PFSK-1 (cell line): ENCODE measurements around the gene SETBP1.

ENCODE experiments used
- POLR2AphosphoS5 ChIP-seq: IDR thresholded peaks from 2 replicates; pipeline ENCODE4 v1.6.1; 2012; ENCODE audit warnings: low read depth, mild to moderate bottlenecking, control low read depth, low read length, moderate library complexity
- REST ChIP-seq, 2 experiments: IDR thresholded peaks; 2 replicates each; pipeline versions ENCODE4 v1.6.1 to v1.8.0; 2011 to 2012; ENCODE audit warnings: low read depth in 2 of 2, low read length in 2 of 2, control low read depth in 1 of 2, inconsistent platforms in 1 of 2, mild to moderate bottlenecking in 1 of 2, moderate library complexity in 1 of 2; ENCODE audit not compliant: insufficient read depth in 1 of 2
- TAF1 ChIP-seq: IDR thresholded peaks from 2 replicates; pipeline ENCODE4 v1.6.1; 2012; ENCODE audit warnings: low read length, control low read depth, borderline replicate concordance; ENCODE audit not compliant: insufficient read depth

GRCh38 chr18:45102863-45103262 is 422.2 kb downstream of the SETBP1 start:
- TF ChIP-seq POLR2AphosphoS5 (no peak), TAF1 (no peak), REST (IDR thresholded peaks at IDR 0.05; ENCODE audit: insufficient read depth in 1 of 2, low read depth in 2 of 2, low read length in 2 of 2) (no peak)
